ENCODE results near the gene CCDC178.

The CCDC178 gene

GRCh38 chr18:32922951-32923430 is 517.5 kb downstream of the CCDC178 start:
- in situ Hi-C loops (cut with MboI; ENCODE audit: low sequenced_read_pairs) = no loop called here

- in situ Hi-C loops (cut with MboI; ENCODE audit: low sequenced_read_pairs) = no loop called here
Observed at GRCh38 chr18:32920796-32921787, 519.4 kb downstream of the CCDC178 start.

GRCh38 chr18:32919799-32920198 is 520.7 kb downstream of the CCDC178 start:
- in situ Hi-C loops (cut with MboI; ENCODE audit: low sequenced_read_pairs) = no loop called here

GRCh38 chr18:32918692-32919250 is 521.8 kb downstream of the CCDC178 start:
- in situ Hi-C loops (cut with MboI; ENCODE audit: low sequenced_read_pairs) = no loop called here

- in situ Hi-C loops (cut with MboI; ENCODE audit: low sequenced_read_pairs) = no loop called here
Observed at GRCh38 chr18:32915516-32915915, 525.0 kb downstream of the CCDC178 start.

GRCh38 chr18:32911660-32912284 is 528.7 kb downstream of the CCDC178 start:
- in situ Hi-C loops (cut with MboI; ENCODE audit: low sequenced_read_pairs) = no loop called here

GRCh38 chr18:32910694-32911296 is 529.7 kb downstream of the CCDC178 start:
- in situ Hi-C loops (cut with MboI; ENCODE audit: low sequenced_read_pairs) = no loop called here

GRCh38 chr18:32909798-32910561 is 530.5 kb downstream of the CCDC178 start:
- in situ Hi-C loops (cut with MboI; ENCODE audit: low sequenced_read_pairs) = no loop called here

- in situ Hi-C loops (cut with MboI; ENCODE audit: low sequenced_read_pairs) = no loop called here
Observed at GRCh38 chr18:32908424-32908805, 532.1 kb downstream of the CCDC178 start.

GRCh38 chr18:32907648-32908423 is 532.7 kb downstream of the CCDC178 start:
- in situ Hi-C loops (cut with MboI; ENCODE audit: low sequenced_read_pairs) = no loop called here

GRCh38 chr18:32907311-32907585 is 533.3 kb downstream of the CCDC178 start:
- in situ Hi-C loops (cut with MboI; ENCODE audit: low sequenced_read_pairs) = no loop called here

- in situ Hi-C loops (cut with MboI; ENCODE audit: low sequenced_read_pairs) = no loop called here
Observed at GRCh38 chr18:32906506-32907310, 533.8 kb downstream of the CCDC178 start.

GRCh38 chr18:32905651-32906050 is 534.9 kb downstream of the CCDC178 start:
- in situ Hi-C loops (cut with MboI; ENCODE audit: low sequenced_read_pairs) = no loop called here

GRCh38 chr18:32902568-32903330 is 537.8 kb downstream of the CCDC178 start:
- in situ Hi-C loops (cut with MboI; ENCODE audit: low sequenced_read_pairs) = no loop called here

- in situ Hi-C loops (cut with MboI; ENCODE audit: low sequenced_read_pairs) = no loop called here
Observed at GRCh38 chr18:32899819-32900218, 540.7 kb downstream of the CCDC178 start.

GRCh38 chr18:32896776-32897547 is 543.6 kb downstream of the CCDC178 start:
- in situ Hi-C loops (cut with MboI; ENCODE audit: low sequenced_read_pairs) = no loop called here

- in situ Hi-C loops (cut with MboI; ENCODE audit: low sequenced_read_pairs) = no loop called here
Observed at GRCh38 chr18:32893915-32894314, 546.6 kb downstream of the CCDC178 start.

GRCh38 chr18:32891797-32892196 is 548.7 kb downstream of the CCDC178 start:
- in situ Hi-C loops (cut with MboI; ENCODE audit: low sequenced_read_pairs) = no loop called here

Measured in HL-60/S4 treated with phorbol 12-myristate 13-acetate at 8.2 ng/mL for 4 days and 3 days (cell line).